HG03342 (cell line): ENCODE measurements around the gene LTBP4.

Experiments
- ATAC-seq: cut with Tn5 transposase; IDR thresholded peaks from one replicate; pipeline ENCODE4 v1.9.1; 2021; ENCODE audit warnings: mild to moderate bottlenecking, moderate library complexity; ENCODE audit not compliant: unreplicated experiment

LTBP4 gene

DNA sequence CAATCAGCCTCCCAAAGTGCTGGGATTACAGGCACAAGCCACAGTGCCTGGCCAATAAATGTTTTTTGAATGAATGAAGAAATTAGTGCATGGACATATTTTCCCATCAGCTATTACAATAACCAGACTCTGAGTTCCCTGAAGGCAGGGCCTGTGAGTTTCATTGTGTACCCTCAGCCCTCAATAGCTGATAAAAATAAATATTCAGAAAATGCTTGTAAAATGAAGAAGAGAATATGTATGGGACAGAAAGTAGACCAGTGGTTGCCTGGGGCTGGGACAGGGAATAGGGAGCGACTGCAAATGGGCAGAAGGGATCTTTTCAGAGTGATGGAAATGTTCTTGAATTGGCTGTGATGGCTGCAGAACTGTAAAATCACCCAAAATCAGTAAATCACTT, 60.4 kb downstream of the LTBP4 start:
- ATAC-seq = no peak

DNA sequence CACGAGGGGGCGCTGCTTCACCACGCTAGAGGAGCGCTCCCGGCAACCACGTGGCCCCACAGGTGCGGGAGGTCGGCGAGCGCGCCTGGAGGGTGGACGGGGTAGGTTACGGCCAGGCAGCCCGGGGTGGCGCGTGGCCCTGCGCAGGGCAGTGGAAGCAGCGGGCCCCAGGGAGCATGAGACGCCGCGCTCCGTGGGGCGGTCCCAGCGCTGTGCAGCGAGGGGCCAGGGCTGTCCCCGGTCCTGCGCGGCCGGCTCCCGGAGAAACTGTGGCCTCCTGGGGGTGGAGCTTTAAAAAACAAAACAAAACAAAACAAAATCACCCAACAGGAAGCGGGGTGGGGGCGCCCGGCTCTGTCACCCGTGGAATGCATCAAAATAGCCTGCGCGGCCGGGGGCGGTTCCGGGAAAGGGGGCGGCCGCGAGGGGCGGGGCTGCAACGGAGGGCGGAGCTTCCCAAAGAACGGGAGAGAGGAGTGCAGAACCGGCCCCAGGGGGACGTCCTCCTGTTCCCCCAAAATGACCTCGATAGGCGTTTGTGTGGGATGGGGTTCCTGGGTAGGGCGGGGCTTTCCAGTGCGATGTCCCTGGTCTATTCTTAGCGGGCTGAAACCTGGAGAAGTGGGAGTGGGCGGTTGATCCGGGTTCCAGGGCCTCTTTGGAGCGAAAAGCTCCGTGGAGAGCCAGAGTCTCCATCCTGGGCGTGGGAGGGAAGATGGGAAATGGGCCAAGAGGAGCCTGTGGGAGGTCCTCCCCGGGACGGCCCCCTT, 61.9 kb downstream of the LTBP4 start:
- ATAC-seq = peak; percentile 73

DNA sequence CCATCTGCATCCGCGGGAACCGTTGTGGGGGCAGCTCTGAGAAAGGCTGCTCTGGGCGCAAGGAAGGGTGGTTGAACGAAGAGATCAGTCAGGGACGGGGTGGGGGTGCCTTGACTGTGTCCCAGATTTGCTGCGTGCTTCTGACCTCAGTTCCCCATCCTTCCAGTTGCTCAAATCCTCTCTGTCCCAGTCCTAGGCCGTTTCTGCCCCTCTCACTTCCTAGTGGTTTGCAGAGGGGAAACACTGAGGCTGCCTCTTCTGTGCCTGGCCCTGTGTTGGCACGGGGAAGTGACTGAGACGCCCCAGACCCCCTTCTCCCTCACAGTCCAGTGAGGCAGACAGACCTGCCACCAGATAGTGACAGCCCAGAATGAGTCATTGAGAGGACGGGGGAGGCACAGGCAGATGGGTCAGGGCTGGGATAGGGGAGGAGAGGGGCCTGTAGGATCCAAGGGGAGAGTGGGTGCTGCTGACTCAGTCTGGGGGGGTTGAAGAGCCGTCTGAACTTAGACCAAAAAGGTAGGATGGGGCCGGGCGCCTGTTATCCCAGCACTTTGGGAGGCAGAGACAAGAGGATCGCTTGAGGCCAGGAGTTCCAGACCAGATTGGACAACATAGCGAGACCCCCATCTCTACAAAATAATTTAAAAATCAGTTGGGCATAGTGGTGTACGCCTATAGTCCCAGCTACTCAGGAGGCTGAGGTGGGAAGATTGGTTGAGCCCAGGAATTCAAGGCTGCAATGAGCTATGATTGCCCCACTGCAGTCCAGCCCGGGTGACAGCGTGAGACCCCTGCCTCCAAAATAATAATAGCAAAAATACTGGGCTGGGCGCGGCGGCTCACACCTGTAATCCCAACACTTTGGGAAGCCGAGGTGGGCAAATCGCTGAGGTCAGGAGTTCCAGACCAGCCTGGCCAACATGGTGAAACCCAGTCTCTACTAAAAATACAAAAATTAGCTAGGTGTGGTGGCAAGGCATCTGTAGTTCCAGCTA, 62.8 kb downstream of the LTBP4 start:
- peak; percentile 5 for ATAC-seq

DNA sequence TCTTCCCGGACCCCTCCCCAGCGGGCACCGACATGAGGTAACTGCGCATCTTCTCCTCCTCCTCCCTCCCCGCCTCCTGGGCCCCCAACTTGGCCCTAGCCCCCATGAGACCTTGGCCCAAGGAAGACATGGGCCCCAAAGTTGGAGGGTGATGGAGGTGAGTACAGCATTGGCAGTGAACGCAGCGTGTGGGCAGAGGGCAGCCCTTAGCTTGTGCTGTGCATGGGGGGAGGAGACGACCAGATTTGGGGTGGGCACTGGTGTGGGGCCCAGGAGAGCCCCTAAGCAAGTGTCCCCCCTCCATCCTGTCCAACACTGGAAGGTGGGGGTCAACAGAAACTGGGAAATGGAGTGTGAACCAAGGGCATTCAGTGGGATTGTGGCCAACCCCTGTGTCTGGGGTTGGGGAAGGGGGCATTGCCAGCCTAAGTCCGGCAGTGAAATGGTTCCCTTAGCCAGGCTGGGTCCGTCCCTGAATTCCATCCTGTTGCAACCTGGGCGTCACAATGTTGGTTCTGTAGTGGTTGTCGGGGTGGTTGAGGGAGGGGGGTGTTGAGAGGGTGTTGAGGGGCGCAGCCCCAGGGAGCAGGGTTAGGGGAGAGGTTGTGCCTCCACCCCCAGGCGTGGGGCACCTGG, 65.8 kb downstream of the LTBP4 start:
- no peak for ATAC-seq

DNA sequence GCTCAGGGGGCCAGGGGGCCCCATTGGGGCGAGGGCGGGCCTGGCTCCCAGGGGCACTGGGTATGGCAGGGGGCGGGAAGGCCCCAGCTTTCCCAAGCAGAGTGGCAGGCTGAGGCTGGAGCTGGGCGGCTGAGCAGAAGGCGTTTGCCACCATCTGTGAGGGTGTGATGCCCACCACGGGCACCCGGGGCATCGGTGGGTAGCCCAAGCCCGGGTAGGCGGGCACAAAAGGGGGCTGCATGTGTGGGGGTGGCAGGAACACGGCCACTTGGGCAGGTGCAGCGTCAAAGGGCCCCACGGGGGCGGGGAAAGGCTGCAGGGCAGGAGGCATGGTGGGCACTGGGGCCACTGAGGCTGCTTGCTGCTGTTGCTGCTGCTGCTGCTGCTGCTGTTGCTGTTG, 66.4 kb downstream of the LTBP4 start:
- ATAC-seq = no peak

DNA sequence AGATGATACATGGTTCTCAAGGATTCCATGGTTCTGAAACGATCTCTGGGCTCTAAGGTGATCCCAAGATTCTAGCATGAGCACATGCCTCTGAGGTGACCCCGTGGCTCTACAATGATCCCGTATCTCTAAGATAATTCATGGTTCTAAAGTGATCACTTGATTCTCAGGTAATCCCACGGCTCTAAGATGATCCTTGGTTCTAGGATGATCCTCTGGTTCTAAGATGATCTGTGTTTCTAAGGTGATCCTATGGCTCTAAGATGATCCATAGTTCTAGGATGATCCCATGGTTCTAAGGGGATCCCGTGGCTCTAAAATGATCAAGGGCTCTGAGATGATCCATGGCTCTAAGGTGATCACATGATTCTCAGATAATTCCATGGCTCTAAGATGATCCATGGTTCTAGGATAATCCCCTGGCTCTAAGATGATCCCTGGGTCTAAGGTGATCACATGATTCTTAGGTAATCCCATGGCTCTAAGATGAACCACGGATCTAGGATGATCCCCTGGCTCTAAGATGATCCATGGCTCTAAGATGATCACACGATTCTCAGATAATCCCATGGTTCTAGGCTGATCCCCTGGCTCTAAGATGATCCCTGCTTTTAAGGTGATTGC, 67.9 kb downstream of the LTBP4 start:
- ATAC-seq = no peak

DNA sequence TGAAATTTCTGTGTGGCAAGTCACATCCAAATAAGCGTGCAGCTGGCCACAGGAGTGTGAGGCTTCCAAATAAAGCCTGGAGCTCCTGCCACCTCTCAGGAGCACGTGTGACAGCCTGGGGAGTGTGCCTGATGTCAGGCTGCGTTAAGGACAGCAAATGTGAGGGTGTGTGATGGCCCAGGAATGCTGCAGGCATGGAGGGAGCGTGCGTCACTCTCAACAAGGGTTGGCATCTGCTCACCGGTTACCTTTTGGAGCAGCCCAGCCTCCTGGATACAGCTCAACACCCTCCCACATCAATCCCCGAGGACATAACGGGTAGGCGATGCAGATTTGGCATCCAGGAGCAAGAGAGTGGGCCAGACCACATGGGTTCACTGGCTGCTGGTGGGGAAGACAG, 70.2 kb downstream of the LTBP4 start:
- no peak for ATAC-seq

DNA sequence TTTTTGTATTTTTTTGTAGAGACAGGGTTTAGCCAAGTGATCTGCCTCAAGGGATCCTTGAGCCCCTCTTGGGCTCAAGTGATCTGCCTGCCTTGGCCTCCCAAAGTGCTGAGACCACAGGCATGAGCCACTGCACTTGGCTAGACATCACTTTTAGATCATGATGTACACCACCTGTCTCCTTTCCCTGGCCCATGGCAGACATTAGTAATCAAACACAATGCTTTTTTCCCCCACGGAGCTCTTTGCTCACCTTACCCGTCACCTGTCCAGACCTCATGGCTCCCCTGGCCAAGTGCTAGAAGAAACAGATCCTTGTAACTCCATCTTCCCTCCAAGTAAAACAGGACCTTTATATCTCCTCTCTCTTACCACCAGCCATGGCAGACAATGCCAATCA, 70.9 kb downstream of the LTBP4 start:
- no peak for ATAC-seq

DNA sequence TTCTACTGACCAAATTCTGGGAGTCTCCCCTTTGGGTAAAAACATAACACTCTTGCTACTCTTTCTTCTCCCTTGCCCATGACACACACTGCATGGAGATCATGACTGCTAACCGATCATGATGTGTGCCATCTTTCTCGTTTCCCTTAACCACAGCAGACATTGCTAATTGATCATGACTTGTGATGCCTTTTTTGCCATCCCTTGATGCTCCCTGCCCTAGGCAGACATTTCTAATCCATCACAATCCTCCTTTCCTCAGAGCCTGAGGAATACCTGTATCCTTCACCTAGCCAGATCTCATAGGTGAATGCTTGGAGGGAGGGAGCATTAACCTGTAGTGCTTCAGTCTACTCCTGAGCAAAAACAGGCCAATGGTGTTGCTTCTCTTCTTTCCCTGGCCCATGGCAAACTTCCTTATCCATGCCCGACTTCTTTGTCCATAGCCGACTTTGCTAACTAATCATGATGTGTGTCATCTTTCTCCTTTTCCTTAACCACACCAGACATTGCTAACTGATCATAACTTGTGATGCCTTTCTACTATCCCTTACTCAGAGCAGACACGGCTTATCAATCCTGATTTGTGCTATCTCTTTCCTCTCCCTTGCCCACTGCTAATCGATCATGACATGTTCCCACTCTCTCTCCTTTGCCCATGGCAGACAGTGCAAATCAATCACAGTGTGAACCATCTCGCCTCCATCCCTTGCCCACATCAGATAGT, 71.6 kb downstream of the LTBP4 start:
- no peak for ATAC-seq

DNA sequence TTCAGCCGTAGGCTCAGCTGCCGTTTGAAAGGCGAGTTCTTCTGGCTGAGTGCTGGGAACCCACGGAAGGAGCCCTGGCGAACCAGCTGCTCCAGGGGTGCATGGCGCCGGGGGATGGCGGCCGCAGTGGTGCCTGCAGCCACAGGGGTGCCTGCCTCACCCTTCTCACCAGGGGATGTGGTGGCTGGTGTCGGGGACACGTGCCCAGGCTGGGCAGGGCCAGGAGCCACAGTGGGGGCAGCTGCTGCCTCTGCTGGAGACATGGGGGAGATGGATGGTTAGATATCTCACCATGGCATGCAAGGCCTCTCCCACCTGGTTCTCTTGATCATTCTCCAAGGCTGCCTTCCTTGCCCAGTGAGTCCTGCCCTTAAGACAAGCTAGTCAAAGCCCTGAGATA, 72.2 kb downstream of the LTBP4 start:
- no peak for ATAC-seq

DNA sequence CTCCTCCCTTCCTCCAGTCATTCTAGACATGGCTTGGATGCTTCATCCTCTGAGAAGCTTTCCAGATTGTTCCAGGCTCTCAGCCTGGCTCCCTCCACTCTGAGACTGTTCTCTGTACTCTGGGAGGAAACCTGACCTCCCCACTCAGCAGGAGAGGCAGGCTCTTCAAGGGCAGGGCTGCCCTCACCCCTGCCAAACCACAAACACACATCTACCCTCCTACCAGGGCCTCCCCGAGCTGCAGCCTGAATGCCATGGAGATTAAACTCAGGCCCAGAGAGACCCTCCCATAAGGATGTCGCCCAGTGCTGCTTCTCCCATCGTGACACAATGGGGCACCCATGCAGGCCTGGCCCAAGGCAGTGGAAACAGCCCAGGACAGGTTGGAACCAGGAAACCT, 73.1 kb downstream of the LTBP4 start:
- ATAC-seq = no peak

DNA sequence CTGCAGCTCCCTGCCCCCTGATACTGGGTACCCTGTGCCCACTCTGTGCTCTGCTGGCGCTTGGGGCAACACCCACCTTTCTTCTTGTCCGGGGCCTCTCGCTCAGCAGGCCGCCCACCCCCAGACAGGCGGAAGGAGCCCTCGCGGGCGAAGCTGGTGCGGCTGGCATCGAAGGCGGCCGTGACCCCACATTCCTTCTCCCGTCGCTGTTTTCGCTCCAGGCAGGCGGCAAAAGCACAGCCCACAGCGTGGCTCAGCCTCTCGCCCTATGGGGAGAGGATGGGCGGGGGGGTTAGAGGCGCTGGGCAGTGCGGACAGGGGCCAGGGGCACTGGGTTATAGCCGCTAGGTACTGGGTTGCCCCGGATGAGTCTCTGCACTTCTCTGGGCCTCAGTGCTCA, 76.0 kb downstream of the LTBP4 start:
- ATAC-seq = no peak
